DMS53 (cell line): ENCODE measurements around the gene TDRKH.
"Not testable (repeated sequence)": the region's sequence is repeated elsewhere in the genome, so short reads cannot be mapped to it uniquely, and the experiment has no call there.

Experiments
- DNase-seq: peaks from one replicate; lab custom pipeline; 2025; lab: John Stamatoyannopoulos, UW

TDRKH gene

DNA sequence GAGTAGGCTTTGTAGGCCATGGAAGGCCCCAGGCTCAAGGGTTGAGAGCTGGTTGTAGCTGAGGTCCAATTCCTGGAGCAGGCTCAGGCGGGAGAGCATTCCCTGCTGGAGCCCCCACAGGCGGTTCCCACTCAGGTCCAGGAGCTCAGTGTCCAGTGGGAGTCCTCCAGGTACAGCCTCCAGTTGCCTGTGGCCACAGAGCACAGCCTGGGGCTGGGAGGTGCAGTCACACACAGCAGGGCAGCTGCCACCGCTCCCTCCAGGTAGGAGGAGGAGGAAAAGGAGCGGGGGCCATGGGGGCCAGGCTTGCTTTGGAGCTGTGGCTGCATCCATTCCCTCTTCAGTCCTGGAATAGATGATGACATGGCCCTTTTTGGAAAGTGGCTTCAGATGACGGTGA, 12.1 kb upstream of the TDRKH start:
- no peak for DNase-seq

- DNase-seq, result no peak
Measured at GRCh38 chr1:151801846-151802245, 11.5 kb upstream of the TDRKH start.

DNA sequence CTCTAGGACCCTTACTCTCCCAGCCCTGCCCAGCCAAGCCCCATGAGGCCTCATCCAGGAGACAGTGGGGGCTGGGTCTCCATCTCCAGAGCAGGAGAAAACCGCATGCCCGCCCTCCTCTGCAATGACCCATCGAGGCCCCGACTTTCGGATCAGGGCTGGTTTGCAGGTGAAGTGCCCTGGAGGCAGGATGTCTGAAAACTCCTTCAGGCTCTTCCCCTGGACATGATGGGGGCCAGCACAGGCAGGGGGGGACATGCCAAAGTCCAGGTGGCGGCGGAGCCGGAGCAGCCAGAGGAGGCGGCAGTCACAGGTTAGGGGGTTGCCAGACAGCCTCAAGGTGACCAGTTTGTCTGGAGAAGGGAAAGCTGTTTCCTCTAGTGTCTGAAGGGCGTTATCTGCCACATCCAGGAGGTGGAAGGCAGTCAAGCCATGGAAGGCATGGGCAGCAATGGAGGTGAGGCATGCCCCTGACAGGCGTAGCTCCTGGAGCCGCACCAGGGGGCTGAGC, 11.1 kb upstream of the TDRKH start:
- DNase-seq, result no peak

GRCh38 chr1:151800830-151801229, 10.5 kb upstream of the TDRKH start:
- DNase-seq, result no peak

DNA sequence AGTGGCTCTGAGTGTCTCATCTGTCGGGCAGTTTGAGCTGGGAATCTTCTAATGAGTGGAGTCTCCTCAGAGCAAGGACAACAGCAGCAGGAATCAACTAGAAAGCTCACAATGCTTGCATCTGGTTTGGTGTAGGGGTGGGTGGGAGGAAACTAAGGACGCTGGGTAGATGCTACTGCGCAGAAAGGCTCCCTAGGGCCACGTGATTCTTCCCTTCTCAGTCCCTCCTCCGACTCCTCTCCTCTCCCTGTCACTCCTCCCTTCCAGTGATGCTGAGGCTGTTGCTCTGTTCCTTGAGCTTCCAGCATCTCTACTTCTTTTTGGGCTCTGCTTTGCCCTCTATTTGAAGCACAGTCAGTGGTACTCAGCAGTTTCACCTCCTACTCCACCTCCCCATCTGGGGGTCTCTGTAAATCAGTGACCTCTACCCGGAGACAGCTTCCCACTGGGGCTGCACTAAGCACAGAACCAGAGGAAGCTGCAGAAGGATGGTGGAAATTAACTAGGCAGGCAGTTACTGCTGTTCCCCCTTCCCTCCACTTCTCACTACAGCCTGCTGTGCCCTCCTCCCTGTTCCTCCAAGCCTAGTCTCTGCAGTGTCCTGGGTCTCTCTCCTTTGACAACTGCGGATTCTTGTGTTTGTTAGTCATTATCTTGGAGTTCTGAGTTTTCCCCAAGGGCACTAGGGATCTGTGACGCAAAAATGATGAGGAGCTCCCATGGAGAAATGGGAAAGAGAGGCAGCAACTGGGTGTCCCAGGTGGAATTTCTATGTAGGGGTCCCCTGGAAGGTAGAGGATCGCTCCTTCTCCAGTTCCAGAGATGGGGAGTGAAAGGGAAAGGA, 9.1 kb upstream of the TDRKH start:
- DNase-seq, result no peak

DNA sequence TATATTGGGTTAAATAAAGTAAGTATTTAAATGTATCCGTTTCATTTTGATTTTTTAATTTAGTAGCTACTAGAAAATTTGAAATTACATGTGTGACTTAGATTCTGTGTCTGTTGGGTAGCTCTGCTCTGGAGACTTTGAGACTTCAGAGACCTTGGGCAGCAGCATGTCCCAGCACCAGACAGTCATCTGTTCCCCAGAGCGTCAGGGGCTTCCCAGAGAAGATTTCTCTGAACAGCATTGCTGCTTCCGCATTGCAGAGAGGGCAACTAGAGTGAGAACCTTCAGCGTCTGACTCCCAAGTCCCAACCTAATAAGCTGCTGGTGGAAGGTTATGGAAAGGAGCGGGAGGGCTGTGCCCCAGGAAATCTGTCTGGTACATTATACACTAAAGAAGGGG, 8.3 kb upstream of the TDRKH start:
- no peak for DNase-seq

DNA sequence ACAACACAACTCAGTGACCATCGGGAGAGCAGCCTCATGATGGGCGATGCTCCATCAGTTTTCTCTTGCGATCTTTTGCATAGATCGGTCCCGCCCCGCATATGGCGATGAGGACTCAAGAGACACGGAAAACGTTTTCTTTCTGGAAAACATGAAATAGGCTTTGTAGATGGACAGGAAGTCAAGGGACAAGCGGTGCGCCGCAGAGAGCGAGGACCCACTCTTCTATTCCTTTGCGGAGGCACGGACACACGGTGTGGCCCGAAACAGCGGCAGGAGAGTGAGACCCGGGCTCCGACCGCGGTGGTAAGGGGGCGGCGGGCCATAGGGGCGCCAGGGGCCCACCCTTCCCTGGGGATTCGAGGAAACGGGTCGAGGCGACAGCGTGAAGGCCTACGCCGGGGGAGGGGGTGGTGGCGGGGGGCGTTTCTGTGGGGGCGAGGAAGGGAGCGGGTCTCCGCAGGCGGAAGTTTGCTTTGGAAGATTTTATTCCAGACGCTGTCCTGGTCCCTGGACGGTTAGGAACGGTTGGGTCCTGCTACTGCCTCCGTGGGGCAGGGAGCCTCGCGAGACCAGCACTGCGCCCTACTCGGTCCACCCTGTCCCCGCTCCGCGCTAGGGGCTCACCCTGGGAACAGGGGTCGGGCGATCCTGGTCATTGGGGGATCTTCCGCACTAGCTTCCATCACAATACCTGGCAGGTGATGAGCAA, 796 bp upstream of the TDRKH start:
- peak; percentile 79 for DNase-seq

GRCh38 chr1:151787689-151788088, 2.6 kb downstream of the TDRKH start:
- no peak for DNase-seq

- no peak for DNase-seq
Measured at GRCh38 chr1:151783796-151784195, 6.5 kb downstream of the TDRKH start.

- DNase-seq, result no peak
Measured at GRCh38 chr1:151782741-151783140, 7.6 kb downstream of the TDRKH start.

DNA sequence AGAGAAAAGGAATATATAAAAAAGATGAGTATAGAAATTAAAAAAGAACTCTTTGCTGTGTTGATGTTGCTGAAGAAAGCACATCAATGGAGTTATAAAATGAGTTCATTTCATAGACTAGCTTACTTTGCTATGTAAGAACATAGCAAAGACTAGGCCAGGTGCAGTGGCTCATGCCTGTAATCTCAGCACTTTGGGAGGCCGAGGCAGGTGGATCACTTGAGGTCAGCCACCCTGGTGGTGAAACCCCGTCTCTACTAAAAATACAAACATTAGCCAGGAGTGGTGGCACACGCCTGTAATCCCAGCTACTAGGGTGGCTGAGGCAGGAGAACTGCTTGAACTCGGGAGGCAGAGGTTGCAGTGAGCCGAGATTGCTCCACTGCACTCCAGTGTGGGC, 8.3 kb downstream of the TDRKH start:
- not testable (repeated sequence) for DNase-seq

GRCh38 chr1:151780736-151781135, 9.6 kb downstream of the TDRKH start:
- not testable (repeated sequence) for DNase-seq

GRCh38 chr1:151779852-151780251, 10.4 kb downstream of the TDRKH start:
- no peak for DNase-seq

- no peak for DNase-seq
Measured at GRCh38 chr1:151777317-151777716, 13.0 kb downstream of the TDRKH start.

DNA sequence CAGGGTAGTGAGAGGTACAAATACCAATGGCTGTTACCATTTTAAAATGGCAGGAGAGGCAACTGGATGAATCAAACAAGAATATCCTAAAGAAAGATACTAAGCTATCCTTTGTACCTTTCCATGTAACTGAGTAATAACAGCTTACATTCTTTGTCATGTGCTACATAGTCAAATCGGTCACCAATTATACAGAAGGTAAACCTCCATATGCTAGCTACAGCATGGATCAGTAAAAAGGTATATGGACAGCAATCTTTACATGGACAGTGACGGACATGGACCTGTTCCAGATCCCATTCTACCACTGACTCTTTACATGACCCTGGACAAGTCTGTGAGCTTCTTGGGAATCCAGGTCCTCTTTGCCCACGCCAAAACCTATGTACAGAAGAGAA, 13.6 kb downstream of the TDRKH start:
- DNase-seq, result no peak

DNA sequence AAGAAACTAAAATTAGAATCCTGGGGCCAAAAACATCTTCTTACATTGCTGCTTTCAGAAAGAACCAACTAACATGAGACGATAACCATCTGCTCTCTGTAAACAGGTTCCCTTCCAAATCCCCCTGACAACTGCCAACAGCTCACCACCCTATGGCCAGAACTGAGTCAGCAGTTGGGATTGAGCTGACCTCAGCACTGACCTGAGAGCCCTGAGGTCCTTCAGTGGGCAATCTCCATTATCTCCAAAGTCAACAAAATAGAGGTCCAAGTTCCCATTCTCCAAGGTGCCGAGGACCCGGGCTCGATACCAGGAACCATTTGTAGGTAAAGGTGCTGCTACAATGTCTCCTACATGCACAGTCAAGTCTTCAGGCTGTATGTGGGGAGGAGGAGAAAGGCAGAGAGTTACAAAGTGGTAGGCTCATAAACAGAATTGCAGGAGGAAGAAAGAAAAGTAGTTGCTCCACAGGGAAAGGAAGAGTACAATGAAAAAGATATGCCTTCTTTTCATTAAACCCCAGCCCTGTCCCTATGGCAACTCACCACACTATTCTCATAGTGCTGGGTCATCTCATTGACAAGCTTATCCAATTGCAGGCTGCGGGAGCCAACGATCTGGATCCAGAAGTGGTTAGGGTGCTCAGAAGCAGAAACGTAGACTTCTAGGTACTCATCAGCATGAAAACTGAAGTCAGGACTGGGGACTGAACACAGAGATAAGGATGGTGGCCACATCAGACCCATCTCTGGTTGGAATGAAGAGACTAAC, 14.2 kb downstream of the TDRKH start:
- DNase-seq, result no peak

DNA sequence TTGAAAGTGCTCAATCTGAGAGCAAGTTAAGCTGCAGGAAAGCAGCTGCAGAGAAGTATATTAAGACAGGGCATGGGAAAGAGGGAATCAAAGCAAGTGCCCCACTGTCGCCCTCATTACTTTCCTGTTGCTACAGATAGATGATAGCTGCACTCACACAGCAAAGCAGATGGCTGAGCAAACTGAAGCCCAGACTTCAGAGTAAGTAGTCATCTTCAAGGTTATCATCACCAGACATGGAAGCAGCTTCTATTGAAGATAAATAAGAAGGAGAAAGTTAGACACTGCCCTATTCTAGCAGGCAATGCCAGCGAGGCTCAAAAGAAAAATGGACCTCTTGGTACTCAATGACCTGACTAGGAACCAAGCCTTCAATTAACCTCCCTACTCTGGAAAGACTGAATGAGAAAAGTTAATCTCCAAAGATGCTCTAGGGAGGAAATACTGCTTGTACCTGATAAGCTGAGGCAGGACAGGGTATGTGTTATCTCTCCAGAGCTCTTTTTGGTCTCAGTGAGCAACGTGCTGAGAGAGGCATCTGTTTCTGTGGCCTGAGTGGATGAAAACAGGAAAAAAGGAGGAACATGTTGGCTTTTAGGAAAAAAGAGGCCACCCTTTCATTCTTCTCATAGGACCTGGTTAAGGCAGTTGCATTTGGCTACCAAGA, 15.9 kb downstream of the TDRKH start:
- no peak for DNase-seq

GRCh38 chr1:151773702-151774101, 16.6 kb downstream of the TDRKH start:
- DNase-seq, result no peak

DNA sequence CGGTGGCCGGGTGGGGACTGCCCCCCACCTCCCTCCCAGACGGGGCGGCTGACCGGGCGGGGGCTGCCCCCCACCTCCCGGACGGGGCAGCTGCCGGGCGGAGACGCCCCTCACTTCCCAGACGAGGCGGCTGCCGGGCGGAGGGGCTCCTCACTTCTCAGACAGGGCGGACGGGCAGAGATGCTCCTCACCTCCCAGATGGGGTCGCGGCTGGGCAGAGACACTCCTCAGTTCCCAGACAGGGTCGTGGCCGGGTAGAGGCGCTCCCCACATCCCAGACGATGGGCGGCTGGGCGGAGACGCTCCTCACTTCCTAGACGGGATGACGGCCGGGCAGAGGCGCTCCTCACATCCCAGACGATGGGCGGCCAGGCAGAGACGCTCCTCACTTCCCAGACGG, 21.0 kb downstream of the TDRKH start:
- DNase-seq, result peak; percentile 8

DNA sequence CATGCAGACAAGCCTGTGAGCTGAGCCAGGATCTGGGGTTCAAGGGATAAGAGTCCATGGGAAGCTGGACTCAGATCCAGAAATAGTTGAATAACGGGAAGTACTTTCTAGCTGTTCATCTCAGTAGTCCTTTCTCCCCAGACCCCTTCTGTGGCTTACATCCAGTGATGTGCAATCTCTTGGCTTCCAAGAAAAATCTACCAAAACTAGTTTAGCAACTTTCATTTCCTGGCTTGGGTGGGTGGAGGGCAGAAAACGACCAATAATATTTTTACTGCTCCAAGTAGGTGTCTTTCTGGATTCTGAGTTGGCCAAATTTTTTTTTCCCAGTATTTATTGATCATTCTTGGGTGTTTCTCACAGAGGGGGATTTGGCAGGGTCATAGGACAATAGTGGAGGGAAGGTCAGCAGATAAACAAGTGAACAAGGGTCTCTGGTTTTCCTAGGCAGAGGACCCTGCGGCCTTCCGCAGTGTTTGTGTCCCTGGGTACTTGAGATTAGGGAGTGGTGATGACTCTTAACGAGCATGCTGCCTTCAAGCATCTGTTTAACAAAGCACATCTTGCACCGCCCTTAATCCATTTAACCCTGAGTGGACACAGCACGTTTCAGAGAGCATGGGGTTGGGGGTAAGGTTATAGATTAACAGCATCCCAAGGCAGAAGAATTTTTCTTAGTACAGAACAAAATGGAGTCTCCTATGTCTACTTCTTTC, 21.8 kb downstream of the TDRKH start:
- DNase-seq, result peak; percentile 45

GRCh38 chr1:151763990-151764389, 26.3 kb downstream of the TDRKH start:
- DNase-seq, result peak; percentile 32
